ENCODE results near the gene EEF2.
"Not testable (repeated sequence)": the region's sequence is repeated elsewhere in the genome, so short reads cannot be mapped to it uniquely, and the experiment has no call there.

EEF2 gene

GRCh38 chr19:3955688-3956087 is 29.6 kb downstream of the EEF2 start:
- no peak for TF ChIP-seq CTCF (IDR thresholded peaks at IDR 0.05)
- H3K36me3 ChIP-seq (ENCODE audit: control insufficient read depth, insufficient read depth, low read length) = no peaks in the 10 kb centered on the region

GRCh38 chr19:3955276-3955675 is 30.0 kb downstream of the EEF2 start:
- not testable (repeated sequence) for H3K4me1 ChIP-seq; H3K79me2 ChIP-seq; H2AFZ ChIP-seq; H3K9ac ChIP-seq; H3K4me3 ChIP-seq (ENCODE audit: low read depth, low read length); H3K36me3 ChIP-seq (ENCODE audit: control insufficient read depth, insufficient read depth, low read length); H3K27me3 ChIP-seq (ENCODE audit: control insufficient read depth, insufficient read depth, low read length); H3K27ac ChIP-seq; H3K4me2 ChIP-seq (ENCODE audit: low read length); H3K9me3 ChIP-seq (ENCODE audit: control insufficient read depth, low read length)

More at GRCh38 chr19:3955688-3956087, 29.6 kb downstream of the EEF2 start:
- Histone ChIP-seq H3K4me3 (ENCODE audit: low read depth, low read length) (no peak overlapping the region), H3K9me3 (ENCODE audit: control insufficient read depth, low read length) (no peaks in the 10 kb centered on the region), H3K4me2 (ENCODE audit: low read length) (no peak overlapping the region), H3K79me2 (no peaks in the 10 kb centered on the region), H2AFZ (no peak overlapping the region), H3K27ac (no peak overlapping the region), H3K4me1 (no peaks in the 10 kb centered on the region), H3K9ac (no peak overlapping the region), H3K27me3 (ENCODE audit: control insufficient read depth, insufficient read depth, low read length) (no peaks in the 10 kb centered on the region)

GRCh38 chr19:3954107-3954506 is 31.2 kb downstream of the EEF2 start:
- Histone ChIP-seq H3K4me1 (no peaks in the 10 kb centered on the region), H3K36me3 (ENCODE audit: control insufficient read depth, insufficient read depth, low read length) (no peaks in the 10 kb centered on the region), H3K79me2 (no peaks in the 10 kb centered on the region), H3K9me3 (ENCODE audit: control insufficient read depth, low read length) (no peaks in the 10 kb centered on the region), H3K4me3 (ENCODE audit: low read depth, low read length) (no peak overlapping the region), H3K27me3 (ENCODE audit: control insufficient read depth, insufficient read depth, low read length) (no peaks in the 10 kb centered on the region), H3K9ac (no peak overlapping the region), H3K27ac (no peak overlapping the region), H3K4me2 (ENCODE audit: low read length) (no peak overlapping the region), H2AFZ (no peak overlapping the region)
- TF ChIP-seq CTCF (IDR thresholded peaks at IDR 0.05) = no peak

- H3K4me3 ChIP-seq (ENCODE audit: low read depth, low read length); H3K4me1 ChIP-seq; H3K27me3 ChIP-seq (ENCODE audit: control insufficient read depth, insufficient read depth, low read length); H3K4me2 ChIP-seq (ENCODE audit: low read length); H3K79me2 ChIP-seq; H3K9ac ChIP-seq; H2AFZ ChIP-seq; H3K27ac ChIP-seq; H3K9me3 ChIP-seq (ENCODE audit: control insufficient read depth, low read length); H3K36me3 ChIP-seq (ENCODE audit: control insufficient read depth, insufficient read depth, low read length): not testable (repeated sequence)
These were observed 32.4 kb downstream of the EEF2 start for GRCh38 chr19:3952755-3953276.

- H3K9ac ChIP-seq = no peak overlapping the region
- no peaks in the 10 kb centered on the region for H3K9me3 ChIP-seq (ENCODE audit: control insufficient read depth, low read length)
- H3K27ac ChIP-seq = no peak overlapping the region
- no peaks in the 10 kb centered on the region for H3K4me1 ChIP-seq
- no peaks in the 10 kb centered on the region for H3K36me3 ChIP-seq (ENCODE audit: control insufficient read depth, insufficient read depth, low read length)
- H3K27me3 ChIP-seq (ENCODE audit: control insufficient read depth, insufficient read depth, low read length) = no peaks in the 10 kb centered on the region
- no peak for TF ChIP-seq CTCF (IDR thresholded peaks at IDR 0.05)
- no peak overlapping the region for H3K4me3 ChIP-seq (ENCODE audit: low read depth, low read length)
- H2AFZ ChIP-seq = no peak overlapping the region
- no peaks in the 10 kb centered on the region for H3K79me2 ChIP-seq
- no peak overlapping the region for H3K4me2 ChIP-seq (ENCODE audit: low read length)
These were observed 34.1 kb downstream of the EEF2 start for GRCh38 chr19:3950871-3951861.
